Measurements from ENCODE around the gene TBC1D5. TPM values are rescaled to one million over a fixed set of nuclear protein-coding genes. Genes with fewer than 3 reads are reported as not detected.

The TBC1D5 gene
- total RNA-seq, 1 experiment from 2014 or later = 26.1 TPM

- TF ChIP-seq, protein P1, sequence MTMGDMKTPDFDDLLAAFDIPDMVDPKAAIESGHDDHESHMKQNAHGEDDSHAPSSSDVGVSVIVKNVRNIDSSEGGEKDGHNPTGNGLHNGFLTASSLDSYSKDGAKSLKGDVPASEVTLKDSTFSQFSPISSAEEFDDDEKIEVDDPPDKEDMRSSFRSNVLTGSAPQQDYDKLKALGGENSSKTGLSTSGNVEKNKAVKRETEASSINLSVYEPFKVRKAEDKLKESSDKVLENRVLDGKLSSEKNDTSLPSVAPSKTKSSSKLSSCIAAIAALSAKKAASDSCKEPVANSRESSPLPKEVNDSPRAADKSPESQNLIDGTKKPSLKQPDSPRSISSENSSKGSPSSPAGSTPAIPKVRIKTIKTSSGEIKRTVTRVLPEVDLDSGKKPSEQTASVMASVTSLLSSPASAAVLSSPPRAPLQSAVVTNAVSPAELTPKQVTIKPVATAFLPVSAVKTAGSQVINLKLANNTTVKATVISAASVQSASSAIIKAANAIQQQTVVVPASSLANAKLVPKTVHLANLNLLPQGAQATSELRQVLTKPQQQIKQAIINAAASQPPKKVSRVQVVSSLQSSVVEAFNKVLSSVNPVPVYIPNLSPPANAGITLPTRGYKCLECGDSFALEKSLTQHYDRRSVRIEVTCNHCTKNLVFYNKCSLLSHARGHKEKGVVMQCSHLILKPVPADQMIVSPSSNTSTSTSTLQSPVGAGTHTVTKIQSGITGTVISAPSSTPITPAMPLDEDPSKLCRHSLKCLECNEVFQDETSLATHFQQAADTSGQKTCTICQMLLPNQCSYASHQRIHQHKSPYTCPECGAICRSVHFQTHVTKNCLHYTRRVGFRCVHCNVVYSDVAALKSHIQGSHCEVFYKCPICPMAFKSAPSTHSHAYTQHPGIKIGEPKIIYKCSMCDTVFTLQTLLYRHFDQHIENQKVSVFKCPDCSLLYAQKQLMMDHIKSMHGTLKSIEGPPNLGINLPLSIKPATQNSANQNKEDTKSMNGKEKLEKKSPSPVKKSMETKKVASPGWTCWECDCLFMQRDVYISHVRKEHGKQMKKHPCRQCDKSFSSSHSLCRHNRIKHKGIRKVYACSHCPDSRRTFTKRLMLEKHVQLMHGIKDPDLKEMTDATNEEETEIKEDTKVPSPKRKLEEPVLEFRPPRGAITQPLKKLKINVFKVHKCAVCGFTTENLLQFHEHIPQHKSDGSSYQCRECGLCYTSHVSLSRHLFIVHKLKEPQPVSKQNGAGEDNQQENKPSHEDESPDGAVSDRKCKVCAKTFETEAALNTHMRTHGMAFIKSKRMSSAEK (CRISPR knock-in tag; IDR thresholded peaks at IDR 0.05; ENCODE audit: borderline replicate concordance) = no peak
- TF ChIP-seq, protein P2, sequence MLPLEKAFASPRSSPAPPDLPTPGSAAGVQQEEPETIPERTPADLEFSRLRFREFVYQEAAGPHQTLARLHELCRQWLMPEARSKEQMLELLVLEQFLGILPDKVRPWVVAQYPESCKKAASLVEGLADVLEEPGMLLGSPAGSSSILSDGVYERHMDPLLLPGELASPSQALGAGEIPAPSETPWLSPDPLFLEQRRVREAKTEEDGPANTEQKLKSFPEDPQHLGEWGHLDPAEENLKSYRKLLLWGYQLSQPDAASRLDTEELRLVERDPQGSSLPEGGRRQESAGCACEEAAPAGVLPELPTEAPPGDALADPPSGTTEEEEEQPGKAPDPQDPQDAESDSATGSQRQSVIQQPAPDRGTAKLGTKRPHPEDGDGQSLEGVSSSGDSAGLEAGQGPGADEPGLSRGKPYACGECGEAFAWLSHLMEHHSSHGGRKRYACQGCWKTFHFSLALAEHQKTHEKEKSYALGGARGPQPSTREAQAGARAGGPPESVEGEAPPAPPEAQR (CRISPR knock-in tag; IDR thresholded peaks at IDR 0.05) = no peak
- TF ChIP-seq, protein P3, sequence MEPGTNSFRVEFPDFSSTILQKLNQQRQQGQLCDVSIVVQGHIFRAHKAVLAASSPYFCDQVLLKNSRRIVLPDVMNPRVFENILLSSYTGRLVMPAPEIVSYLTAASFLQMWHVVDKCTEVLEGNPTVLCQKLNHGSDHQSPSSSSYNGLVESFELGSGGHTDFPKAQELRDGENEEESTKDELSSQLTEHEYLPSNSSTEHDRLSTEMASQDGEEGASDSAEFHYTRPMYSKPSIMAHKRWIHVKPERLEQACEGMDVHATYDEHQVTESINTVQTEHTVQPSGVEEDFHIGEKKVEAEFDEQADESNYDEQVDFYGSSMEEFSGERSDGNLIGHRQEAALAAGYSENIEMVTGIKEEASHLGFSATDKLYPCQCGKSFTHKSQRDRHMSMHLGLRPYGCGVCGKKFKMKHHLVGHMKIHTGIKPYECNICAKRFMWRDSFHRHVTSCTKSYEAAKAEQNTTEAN (CRISPR knock-in tag; IDR thresholded peaks at IDR 0.05) = no peak
- no peak for TF ChIP-seq KAT7 (CRISPR knock-in tag; IDR thresholded peaks at IDR 0.05; ENCODE audit: borderline replicate concordance)
- no peak for TF ChIP-seq E2F1 (CRISPR knock-in tag; IDR thresholded peaks at IDR 0.05)
- no peak for TF ChIP-seq ZNF219 (CRISPR knock-in tag; IDR thresholded peaks at IDR 0.05; ENCODE audit: borderline replicate concordance)
Measured at GRCh38 chr3:17187589-17188184, 554.7 kb downstream of the TBC1D5 start (continued).

DNA sequence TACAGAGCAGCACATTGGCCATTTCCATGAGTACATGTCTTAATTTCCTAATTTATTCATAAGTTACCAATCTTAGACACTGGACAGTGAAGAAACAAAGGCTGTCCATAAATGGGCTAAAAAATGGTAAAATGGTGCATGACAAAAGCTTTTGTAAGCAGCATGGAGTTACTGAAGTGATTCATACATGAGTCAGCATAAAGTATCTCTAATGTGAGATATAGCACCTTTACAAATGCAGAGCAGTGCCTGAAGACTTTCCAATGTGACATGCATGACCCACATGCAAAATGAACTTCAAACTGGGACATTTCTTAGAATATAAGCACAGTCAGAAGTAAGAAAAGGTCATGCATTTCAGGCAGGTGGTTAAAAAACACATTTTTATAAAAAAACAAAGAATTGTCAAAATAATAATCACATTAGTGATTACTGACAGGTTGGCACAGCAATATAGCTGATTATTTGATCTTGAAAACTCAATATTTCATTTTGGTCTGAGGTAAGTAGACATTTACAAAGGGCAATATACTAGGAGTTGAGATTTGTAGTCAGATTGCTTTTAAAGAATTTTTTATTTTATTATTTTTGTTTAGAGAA, 558.4 kb downstream of the TBC1D5 start:
- Mint-ChIP-seq H3K36me3 (no peaks in the 10 kb centered on the region), H3K4me3 (no peak overlapping the region), H3K4me1 (peaks cover 17% of the 10 kb centered on the region), H3K9me3 (no peaks in the 10 kb centered on the region), H3K27me3 (ENCODE audit: low read depth) (no peaks in the 10 kb centered on the region), H3K27ac (no peak overlapping the region)
- ChIA-PET POLR2A (no interaction called here), CTCF (no interaction called here)
- ATAC-seq = no peak
- no peak for DNase-seq (ENCODE audit: low spot score)
- TF ChIP-seq NR2C2 (CRISPR knock-in tag; IDR thresholded peaks at IDR 0.05) = no peak
- TF ChIP-seq ZNF138 (CRISPR knock-in tag; conservative IDR thresholded peaks at IDR 0.05) = no peak
- no peak for TF ChIP-seq ATF6 (CRISPR knock-in tag; IDR thresholded peaks at IDR 0.05)
- no peak for TF ChIP-seq ZNF281 (CRISPR knock-in tag; IDR thresholded peaks at IDR 0.05)
- no peak for TF ChIP-seq E2F1 (CRISPR knock-in tag; IDR thresholded peaks at IDR 0.05)
- TF ChIP-seq SMAD3 (CRISPR knock-in tag; IDR thresholded peaks at IDR 0.05; ENCODE audit: borderline replicate concordance) = no peak
- no peak for TF ChIP-seq IRF2 (CRISPR knock-in tag; IDR thresholded peaks at IDR 0.05; ENCODE audit: borderline replicate concordance, low read depth)
- TF ChIP-seq, protein P4, sequence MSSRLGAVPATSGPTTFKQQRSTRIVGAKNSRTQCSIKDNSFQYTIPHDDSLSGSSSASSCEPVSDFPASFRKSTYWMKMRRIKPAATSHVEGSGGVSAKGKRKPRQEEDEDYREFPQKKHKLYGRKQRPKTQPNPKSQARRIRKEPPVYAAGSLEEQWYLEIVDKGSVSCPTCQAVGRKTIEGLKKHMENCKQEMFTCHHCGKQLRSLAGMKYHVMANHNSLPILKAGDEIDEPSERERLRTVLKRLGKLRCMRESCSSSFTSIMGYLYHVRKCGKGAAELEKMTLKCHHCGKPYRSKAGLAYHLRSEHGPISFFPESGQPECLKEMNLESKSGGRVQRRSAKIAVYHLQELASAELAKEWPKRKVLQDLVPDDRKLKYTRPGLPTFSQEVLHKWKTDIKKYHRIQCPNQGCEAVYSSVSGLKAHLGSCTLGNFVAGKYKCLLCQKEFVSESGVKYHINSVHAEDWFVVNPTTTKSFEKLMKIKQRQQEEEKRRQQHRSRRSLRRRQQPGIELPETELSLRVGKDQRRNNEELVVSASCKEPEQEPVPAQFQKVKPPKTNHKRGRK (CRISPR knock-in tag; IDR thresholded peaks at IDR 0.05; ENCODE audit: borderline replicate concordance) = no peak
- TF ChIP-seq NFYB (CRISPR knock-in tag; conservative IDR thresholded peaks at IDR 0.05; ENCODE audit: low read depth) = no peak
- TF ChIP-seq, protein P5, sequence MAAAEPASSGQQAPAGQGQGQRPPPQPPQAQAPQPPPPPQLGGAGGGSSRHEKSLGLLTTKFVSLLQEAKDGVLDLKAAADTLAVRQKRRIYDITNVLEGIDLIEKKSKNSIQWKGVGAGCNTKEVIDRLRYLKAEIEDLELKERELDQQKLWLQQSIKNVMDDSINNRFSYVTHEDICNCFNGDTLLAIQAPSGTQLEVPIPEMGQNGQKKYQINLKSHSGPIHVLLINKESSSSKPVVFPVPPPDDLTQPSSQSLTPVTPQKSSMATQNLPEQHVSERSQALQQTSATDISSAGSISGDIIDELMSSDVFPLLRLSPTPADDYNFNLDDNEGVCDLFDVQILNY (CRISPR knock-in tag; IDR thresholded peaks at IDR 0.05) = no peak
- no peak for TF ChIP-seq FOXJ3 (CRISPR knock-in tag; IDR thresholded peaks at IDR 0.05; ENCODE audit: borderline replicate concordance)
- TF ChIP-seq JAZF1 (CRISPR knock-in tag; IDR thresholded peaks at IDR 0.05) = no peak

All from WTC11 (cell line).